NK-92 (cell line): Measurements from ENCODE around the gene HAPLN3.
A peak's percentile ranks its signal among the peaks of the same experiment; 100 is the strongest.

Experiments used
- DNase-seq: peaks from one replicate; lab custom pipeline; 2025; ENCODE audit not compliant: unreplicated experiment; lab: John Stamatoyannopoulos, UW

HAPLN3 gene

DNA sequence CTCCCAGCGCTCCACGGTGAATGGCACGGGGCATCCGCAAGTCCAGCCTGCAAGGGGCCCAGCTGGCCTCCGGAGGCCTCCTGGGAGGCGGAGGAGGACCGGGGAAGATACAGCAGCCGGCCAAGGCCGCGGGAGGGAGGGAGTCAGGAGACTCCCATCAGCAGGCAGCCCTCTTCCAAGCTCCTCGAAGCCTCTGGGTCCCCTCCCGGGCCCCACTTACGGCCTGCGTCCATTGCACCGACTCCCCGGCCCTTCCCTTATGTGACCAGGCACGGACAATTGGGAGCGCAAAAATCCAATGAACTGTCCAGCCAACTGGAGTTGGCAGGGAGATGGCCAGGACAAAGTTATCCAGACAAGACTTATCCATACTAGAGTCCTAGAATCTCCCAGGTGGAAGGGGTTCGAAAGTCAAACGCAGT is 17.2 kb upstream of the HAPLN3 start:
- DNase-seq = no peak

DNA sequence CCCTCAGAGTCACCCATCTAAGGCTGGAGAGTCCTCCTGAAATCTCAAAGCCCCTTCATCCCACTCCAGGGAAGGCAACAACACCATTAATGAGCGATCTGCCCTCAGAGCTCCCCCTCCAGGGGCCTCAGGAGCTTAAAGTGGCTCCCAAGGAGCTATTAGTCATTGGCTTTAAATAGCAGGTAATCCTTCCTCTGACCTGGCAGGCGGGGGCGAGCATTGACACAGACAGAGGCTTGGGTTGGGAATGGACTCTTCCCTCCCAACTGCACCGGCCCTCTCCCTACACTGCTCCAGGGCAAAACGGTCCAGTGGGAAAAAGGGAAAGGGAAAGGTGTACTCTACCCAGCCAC is 16.4 kb upstream of the HAPLN3 start:
- DNase-seq = no peak

DNA sequence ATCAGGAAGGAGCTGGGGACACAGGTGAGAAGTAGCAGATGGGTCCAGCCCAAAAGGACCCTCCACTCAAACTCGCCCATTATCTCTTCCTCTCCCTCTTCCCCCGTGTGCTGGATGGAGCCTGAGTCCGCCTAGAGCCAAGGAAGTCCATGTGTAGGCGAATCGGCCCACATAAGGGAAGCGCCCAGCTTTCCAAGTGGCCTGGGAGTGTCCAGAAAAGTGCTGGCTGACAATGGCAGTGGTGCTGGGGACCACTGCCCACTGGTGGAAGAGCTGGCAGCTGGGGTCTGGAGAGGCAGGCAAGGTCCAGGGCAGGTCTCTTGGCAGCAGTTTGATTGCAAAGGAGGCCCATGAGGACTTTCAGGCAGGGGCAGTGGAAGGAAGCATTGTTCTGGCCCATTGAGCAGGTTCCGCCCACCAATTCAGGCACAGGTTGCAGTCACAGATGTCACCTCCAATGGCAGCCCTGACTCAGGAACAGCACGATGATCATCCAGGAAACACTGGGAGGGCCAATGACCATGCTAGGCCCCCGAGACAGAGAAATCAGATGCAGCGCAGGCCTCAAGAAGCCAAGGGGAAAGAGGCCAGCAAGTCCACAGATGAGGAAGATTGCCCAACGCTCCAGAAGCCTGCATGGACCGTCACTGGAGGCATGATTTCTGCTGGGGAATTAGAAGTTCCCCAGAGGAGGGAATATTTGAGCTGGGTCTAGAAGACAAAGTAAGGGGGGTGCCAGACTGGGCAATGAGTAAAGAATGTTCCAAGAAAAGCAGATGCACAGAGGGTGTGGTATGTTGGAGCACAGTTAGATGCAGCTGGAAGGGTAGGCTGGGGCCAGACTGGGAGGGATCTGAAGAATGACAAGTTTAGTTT is 14.8 kb upstream of the HAPLN3 start:
- no peak for DNase-seq

DNA sequence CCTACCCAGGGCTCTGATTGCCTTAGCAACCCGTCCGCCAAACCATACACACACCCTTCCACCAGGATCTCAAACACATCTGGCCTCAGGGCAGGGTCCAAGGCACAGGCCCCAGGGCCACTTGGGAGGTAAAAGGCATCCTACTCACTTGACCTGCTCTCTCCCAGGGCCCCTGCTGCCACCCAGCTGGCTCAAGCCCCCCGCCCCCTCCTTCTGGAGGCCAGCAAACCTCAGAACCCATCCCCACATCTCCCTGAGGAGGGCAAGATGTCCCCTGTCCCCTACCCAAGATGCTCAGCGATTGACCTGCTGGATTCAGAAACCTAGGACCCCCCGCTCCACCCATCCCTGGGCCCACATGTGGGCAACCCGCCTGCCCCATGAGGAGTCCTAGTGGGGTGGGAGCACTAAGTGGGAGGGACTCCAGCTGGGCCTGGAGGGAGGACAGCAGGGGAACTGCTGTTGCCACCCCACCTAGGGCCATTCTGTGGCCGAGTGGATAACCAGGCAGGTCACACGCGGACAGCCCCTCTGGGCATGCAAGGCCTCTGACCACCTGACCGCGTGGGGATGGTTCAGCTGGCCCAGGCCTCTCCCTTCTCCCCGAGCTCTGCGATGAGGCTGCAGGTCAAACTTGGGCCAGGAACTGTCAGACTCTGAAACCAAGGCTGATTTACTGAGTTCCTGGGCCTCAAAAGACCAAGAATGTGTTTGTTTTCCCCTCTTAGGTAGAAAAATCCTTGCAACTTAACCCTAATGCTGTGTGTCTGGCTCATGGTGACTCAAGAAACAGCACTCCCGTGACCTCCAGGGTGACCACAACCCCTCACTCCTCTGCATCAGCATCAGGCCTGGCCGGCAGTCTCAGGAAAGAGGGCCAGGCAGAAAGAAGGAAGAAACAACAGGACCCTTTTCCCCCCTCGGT is 13.6 kb upstream of the HAPLN3 start:
- no peak for DNase-seq

DNA sequence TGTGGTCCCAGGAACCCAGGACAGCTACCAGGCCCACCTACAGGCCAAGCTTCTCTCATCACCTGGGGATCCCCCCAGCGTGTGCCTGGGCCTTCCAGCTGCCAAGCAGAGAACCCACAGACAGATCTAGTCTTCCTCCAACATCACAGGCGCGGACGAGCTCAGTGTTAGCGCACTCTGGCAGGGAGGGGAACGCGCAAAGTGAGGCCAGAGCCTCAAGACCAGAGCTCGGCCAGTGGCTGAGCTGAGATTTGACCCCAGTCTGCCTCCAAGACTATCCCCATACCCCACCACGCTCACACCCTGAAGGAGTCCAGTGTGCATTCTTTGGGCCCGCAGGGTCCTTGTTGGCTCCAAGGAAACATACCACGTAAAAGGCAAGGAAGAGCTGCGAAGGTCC is 12.8 kb upstream of the HAPLN3 start:
- DNase-seq = no peak

DNA sequence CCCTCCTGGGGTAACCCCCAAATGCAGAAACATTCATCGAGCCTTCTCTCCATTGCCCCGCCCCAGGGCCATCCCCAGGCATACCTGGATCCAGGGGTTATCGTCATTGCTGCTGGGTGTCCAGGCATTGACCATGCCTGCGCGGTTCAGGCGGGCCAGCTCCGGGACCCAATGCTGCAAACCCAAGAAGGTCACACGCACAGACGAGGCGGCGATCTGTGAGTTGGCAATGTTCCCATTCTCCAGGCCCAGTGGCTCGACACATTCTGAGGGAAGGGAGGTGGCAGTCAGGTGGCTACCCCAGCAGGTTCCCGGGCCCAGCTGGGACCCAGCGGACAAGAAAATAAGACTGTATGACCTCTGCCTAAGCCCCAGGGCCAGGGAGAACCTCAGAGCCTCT is 11.8 kb upstream of the HAPLN3 start:
- no peak for DNase-seq

DNA sequence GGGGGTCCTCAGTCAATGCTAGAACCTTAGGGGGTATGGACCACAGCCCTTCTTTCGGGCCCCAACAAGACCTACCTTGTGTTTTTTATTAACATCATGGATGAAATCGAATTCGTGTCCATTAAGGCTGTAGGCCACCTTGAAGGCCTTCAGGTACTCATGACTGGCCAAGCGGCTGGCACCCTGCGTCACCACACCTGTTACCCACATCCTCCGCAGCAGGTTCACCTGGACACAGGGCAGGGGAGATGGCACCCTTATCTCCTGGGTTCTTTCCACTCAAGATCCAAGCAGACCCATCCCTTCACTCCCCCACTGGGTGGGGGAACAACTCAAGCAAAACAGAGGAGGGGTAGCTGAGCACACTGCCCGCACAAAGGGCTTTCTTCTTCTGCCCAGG is 11.2 kb upstream of the HAPLN3 start:
- DNase-seq = no peak

DNA sequence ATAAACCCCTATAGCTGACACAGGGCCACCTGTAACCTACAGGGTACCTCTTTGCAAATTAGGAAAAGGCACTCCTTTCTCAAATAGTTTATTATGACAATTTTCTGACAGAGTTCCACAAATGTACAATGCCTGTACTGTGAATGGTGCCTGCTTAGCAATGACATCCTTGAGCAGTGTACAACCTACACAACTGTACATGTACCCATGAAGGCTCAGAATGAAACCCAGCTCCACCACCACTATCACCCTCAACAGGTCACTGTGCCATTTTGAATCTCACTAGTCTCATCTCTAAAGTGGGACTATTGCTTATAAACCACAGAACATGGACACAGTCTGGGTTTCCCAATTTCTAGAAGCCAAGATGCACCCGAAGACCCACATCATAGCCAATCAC is 10.8 kb upstream of the HAPLN3 start:
- DNase-seq = no peak

DNA sequence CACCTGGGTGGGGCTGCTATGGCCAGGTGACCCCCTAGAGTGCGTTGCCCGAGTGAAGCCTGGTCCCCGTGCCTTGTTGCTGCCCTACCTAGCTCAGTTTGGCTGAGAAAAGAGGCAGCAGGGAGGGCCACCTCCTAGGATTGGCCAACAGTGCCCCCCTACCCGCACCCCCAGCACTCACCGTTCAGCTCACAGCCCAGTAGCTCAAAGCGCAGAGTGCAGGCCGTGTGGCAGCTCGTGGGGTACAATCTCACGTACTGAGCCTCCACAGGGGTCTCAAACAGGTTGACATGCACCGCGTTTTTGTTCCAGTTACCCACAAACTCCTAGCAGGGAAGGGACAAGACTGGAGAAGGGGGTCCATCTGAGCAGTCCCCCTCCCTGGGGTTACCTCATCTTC is 10.2 kb upstream of the HAPLN3 start:
- no peak for DNase-seq

DNA sequence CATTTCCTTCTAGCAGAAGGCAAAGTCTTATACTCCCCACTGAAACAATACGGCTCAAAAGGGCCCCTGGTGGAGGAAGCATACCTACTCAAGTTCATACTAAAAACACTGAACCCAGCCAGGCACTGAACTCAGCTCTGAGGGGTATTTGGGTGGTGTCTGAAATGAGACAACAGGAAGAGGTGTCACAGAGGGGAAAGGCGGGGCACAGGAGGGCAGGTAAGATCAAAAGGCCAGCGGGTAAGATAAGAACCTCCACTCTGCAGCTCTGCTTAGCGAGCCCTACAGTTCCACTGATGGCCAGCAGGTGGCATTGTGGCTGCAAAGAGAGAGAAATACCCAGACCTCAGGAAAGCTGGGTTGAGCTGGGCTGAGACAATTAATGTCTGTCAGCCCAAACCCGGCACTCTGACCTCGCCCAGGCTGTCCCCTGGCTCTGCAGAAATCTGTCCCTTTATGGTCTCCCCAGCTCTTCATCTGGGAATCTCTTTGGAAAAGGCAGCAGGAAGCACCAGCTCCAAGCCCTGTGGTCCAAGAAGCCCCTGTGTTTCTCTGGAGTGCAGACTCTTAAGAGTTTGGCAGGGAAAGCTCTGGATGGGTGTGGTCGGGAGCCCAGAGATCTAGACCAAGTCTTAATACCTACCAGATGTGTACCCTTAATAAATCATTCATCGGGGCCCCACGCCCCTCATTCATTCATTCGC is 9.4 kb upstream of the HAPLN3 start:
- peak; percentile 63 for DNase-seq

DNA sequence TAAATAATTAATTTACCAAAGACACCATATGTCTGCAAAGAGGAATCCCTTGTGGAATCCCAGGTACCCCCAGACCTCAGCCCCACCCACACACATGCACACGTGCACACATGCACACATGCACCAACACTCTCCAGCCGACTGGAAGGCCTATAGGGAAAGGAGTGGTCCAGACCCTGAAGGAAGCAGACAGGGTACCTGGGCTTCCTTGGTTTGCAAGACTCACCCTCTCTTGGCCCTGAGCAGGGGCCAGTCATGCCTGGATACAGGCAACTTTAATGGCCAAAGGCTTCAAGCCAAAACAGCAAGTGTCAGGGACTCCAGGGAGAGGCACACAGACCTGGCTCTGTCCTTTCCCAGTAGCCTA is 8.9 kb upstream of the HAPLN3 start:
- DNase-seq = no peak

DNA sequence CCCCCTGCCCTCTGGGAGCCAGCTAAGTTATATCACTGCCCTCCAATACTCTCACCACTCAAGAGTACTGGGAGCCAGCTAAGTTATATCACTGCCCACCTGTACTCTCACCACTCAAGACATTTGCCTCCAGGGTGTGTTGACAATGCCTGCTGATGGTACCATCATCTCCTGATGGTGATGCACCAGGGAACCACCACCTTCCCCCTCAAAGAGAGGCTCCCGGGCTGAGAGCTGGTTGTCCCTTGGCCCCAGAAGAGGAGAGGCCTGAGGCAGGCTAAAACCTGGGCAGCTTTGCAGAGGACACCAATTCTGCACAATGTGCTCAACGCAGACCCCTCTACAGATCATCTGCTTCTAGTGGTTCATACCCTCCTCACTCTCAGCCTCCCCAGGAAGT is 7.5 kb upstream of the HAPLN3 start:
- DNase-seq = no peak

DNA sequence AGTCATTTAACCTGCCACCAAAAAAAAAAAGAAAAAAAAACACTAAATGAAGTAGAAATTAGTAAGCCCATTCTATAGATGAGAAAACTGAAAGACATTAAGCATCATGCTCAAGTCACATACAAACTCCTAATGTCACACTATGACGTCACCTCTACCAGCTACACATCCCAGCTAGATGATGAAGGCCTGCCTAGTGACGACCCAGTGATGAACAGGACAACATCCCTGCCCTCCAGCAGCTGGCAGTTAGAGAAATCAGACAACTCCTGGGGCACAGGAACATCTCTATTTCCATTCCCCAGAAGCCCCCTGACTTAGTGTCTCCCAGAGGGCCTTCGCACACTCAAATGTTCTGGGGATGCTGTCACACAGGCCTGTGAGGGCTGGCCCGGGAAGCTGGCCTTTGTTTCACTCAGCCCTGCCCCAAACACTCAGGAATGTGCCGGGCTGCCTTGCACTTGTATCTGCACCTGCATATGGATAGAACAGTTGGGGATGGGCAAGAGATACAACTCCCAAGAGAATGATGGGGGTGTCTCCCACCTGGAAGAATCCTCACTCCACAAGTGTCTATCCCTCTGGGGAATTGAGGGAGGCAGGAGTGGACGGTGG is 7.0 kb upstream of the HAPLN3 start:
- no peak for DNase-seq

DNA sequence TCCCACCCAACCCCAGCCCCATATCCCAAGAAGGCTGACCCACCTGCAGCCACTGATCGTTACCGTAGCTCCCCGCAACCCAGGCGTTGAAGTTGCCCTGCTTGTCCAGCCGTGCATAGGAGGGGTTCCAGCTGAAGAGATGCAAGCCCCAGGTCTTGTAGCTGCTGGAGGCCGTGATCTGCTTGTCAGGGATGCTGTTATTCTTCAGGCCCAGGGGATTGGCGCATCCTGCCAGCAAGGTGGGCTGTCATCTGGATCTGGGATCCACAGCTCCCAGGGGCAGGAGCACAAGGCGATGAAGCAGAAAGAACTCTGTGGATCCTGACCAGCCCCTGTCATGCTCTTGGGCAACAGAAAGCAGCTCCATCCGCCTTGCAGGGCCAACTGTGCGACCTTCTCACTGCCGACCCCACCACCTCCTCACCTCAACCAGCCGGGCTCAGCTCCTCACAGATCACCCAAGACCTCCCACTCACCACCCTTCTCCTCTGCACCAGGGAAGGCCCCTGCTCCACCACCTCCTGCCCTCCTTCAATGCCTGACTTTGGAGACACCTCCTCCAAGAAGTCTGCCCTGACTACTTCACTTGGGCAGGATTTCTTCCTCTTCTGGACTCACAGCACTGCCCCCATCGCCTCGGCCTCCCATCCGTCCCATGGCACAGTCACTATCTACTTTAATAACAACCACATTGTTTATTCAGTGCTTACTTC is 6.3 kb upstream of the HAPLN3 start:
- no peak for DNase-seq

DNA sequence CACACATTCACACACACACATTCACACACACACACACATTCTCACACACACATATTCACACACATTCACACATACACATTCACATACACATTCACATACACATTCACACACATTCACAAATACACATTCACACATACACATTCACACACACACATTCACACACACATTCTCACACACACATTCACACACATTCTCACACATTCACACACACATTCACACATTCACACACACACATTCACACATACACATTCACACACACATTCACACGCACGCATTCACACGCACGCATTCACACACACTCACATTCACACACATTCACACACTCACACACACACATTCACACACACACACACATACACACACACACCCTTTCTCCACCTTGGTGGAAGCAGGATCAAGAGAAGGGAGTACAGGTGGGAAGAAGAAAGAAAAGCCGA is 5.7 kb upstream of the HAPLN3 start:
- no peak for DNase-seq

DNA sequence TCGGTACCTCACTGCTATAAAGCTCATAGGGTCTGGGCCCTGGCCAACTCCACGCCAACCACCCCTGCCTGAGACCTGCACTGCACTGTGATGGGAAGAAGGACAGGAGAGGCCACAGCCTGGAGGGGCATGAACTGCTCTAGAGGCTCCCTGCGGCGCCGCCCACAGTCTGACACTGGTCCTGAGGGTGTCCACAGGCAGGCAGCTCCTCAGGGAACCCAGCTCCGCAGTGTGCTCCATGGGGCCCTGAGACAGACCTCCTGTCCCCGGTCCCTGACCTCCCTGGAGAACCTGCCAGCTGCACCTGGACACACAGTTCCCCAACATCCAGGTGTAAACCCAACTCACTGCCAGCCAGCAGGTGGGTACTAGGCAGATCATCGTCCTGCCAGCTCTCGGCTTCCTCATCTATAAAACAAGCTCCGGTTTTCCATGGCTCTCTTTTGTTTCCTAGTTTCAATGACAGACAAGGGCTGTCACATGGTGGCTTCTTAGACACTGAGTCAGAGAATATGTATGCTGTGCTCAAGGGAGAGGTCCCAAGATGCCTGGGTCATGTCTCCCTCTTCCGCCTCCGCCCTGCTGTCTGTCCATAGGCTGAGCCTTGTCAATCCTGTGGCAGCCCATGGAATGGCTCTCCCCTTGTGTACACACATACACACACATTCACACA is 5.1 kb upstream of the HAPLN3 start:
- DNase-seq = no peak

DNA sequence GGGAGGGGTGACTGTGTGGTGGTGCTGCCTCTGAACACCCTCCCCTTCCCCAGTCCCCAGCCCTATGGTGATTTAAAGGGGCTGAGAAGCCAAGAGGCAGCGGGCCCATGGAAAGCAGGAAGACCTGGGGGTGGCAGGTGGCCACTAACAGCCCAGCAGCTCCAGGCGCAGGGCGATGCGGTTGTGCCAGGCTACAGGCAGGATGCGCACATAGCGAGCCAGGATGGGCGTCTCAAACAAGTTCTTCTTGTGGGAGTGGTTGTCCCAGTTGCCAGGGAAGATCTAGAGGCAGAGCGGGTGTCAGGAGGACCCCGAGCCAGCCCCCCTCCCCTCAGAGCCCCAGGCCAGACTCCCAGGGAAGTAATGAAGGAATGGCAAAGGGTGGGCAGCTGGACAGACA is 3.9 kb upstream of the HAPLN3 start:
- no peak for DNase-seq

DNA sequence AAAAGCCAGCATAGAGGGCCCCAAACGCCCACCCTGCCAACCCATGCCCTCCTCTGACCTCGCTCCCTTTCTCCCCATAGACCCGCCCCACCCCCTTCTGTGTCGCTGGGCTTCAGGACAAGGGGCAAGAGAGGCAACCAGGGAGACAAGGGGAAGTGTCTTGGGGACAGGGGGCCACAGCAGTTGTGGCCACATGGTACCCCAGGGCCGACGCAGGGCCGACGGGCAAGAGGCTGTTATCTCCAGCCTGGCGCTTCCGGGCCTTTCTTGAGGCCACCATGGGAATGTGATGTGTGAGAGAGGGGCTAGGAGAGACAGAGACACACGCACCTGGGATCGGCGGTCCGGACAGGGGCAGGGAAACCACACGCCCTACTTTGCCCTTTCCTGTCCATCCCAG is 3.4 kb upstream of the HAPLN3 start:
- DNase-seq = no peak

DNA sequence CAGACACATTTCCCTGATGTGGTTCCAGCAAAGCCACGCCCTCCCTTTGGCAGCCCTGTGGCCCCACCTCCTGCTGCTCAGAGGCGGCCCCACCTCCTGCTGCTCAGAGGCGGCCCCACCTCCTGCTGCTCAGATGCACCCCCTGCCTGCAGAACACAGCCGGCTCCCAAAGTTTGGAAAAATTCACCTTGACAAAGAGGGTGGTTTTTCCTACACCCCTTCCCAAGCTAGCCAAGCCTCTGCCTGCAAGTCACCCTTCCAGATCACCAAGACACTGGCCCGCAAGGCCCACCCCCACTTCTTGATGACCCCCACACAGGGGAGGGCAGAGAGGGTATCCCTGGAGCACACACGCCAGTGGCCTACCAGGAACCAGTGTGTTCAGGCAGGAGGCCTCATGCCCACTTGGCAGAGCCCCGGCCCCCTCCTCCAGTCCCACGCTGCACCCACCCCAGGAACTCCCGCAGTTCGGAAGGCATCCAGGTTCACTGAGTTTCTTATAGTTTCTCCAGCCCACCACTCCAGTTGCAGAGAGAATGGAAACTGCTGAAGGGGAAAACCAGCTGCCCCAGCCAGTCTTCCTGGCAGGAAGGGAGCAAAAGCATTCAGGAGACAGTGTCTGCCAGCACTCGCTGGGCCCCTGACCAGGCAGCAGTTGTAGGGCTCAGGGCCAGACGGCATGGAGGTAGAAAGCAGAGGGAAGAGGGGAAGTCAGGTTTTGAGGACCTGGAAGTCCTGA is 2.3 kb upstream of the HAPLN3 start:
- no peak for DNase-seq

DNA sequence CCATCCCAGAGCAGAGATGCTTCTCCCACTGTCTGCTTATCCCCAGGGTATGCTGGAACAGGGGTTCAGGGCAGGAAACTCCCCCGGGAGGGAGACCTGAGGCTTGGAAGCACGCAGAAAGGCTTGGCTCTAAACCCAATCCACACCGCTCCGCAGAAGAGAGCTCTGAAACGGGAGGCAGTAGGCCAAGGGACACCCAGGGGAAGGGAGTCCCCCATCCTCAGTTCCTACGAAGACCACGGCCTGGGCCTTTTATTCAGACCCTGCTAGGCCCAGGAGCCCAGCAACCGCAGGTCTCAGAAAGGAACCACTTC is 1.8 kb upstream of the HAPLN3 start:
- no peak for DNase-seq
